ENCODE results near the gene ANXA1. TPM values are rescaled to one million over a fixed set of nuclear protein-coding genes. Genes with fewer than 3 reads are reported as not detected.

ANXA1 gene
- total RNA-seq, 1 donor from 2014 or later: 923 TPM

- Mint-ChIP-seq H3K4me3 (no peak overlapping the region), H3K36me3 (no peaks in the 10 kb centered on the region), H3K27me3 (peaks cover 18% of the 10 kb centered on the region), H3K9me3 (no peaks in the 10 kb centered on the region), H3K4me1 (ENCODE audit: unreplicated experiment) (no peaks in the 10 kb centered on the region), H3K27ac (no peak overlapping the region)
- no peak for TF ChIP-seq CTCF (conservative IDR thresholded peaks at IDR 0.05)
- DNase-seq (ENCODE audit: extremely low spot score, unreplicated experiment): no peak
These were observed 59.4 kb downstream of the ANXA1 start for GRCh38 chr9:73210886-73211666.

GRCh38 chr9:73213300-73213699, 61.6 kb downstream of the ANXA1 start:
- H3K27me3 Mint-ChIP-seq: peaks cover 16% of the 10 kb centered on the region
- no peak for TF ChIP-seq CTCF (conservative IDR thresholded peaks at IDR 0.05)
- no peak for DNase-seq (ENCODE audit: extremely low spot score, unreplicated experiment)
- no peaks in the 10 kb centered on the region for H3K36me3 Mint-ChIP-seq
- no peaks in the 10 kb centered on the region for H3K4me1 Mint-ChIP-seq (ENCODE audit: unreplicated experiment)
- peaks cover 3% of the 10 kb centered on the region for H3K9me3 Mint-ChIP-seq
- no peak overlapping the region for H3K4me3 Mint-ChIP-seq
- no peak overlapping the region for H3K27ac Mint-ChIP-seq

GRCh38 chr9:73215249-73215648, 63.6 kb downstream of the ANXA1 start:
- peaks cover 6% of the 10 kb centered on the region for H3K9me3 Mint-ChIP-seq
- no peaks in the 10 kb centered on the region for H3K36me3 Mint-ChIP-seq
- H3K27me3 Mint-ChIP-seq: peaks cover 14% of the 10 kb centered on the region
- H3K27ac Mint-ChIP-seq: no peak overlapping the region
- no peak for TF ChIP-seq CTCF (conservative IDR thresholded peaks at IDR 0.05)
- DNase-seq (ENCODE audit: extremely low spot score, unreplicated experiment): no peak
- no peaks in the 10 kb centered on the region for H3K4me1 Mint-ChIP-seq (ENCODE audit: unreplicated experiment)
- H3K4me3 Mint-ChIP-seq: no peak overlapping the region

- Mint-ChIP-seq H3K27ac (no peak overlapping the region), H3K4me3 (no peak overlapping the region), H3K36me3 (no peaks in the 10 kb centered on the region), H3K27me3 (peaks cover 14% of the 10 kb centered on the region), H3K9me3 (peaks cover 6% of the 10 kb centered on the region), H3K4me1 (ENCODE audit: unreplicated experiment) (no peaks in the 10 kb centered on the region)
- no peak for TF ChIP-seq CTCF (conservative IDR thresholded peaks at IDR 0.05)
- DNase-seq (ENCODE audit: extremely low spot score, unreplicated experiment): no peak
These were observed 64.4 kb downstream of the ANXA1 start for GRCh38 chr9:73216100-73216499.

Other genes with a start within 250 kb of the ANXA1 start
- gene ALDH1A1, start 198.8 kb upstream of the ANXA1 start, total RNA-seq (ENCODE audit: low replicate concordance): 242 and 417 TPM in 2 replicates

All from type B pancreatic cell (in vitro differentiated cells).